Measurements from ENCODE around the gene SYNE2.
"Not testable (repeated sequence)": the region's sequence is repeated elsewhere in the genome, so short reads cannot be mapped to it uniquely, and the experiment has no call there.

The SYNE2 gene

DNA sequence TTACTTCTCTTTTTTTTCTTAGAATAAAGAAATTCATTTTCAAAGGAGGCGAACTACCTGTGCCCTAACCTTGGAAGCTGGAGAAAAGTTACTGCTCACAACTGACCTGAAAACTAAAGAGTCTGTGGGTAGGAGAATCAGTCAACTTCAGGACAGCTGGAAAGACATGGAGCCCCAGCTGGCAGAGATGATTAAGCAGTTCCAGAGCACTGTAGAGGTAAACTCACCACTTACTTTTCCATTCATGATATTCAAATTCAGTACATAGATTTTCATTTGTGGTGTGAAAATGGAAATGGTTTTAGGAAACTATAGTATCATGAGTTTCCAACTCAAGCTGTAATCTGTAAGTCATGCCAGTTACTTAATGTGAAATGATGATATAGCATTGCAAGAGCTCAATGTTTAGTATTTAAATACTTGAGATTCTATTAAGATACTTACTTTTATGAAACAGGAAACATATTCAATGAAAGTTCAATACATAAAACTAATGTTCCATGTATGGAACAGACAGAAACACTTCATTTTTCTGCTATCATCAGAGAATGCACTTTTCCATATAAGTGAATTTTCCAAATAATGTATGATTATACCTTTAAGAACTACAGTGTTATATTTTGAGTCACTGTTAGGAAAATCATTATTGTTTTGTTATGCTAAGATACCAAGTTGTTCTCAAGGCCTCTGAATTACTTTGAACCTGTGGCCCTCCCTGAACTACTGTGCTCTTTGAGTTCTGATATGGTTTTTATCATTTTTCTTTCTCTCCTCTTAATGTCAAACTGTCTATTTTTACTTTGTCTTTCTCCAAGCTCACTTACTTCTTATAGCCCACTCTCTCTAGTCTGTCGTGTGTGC is 322.3 kb downstream of the SYNE2 start:
- Histone ChIP-seq H3K4me1 (ENCODE audit: control insufficient read depth in 1 of 2, insufficient read depth in 2 of 2, low read length in 2 of 2) (no peaks in the 10 kb centered on the region), H3K36me3 (ENCODE audit: control insufficient read depth in 1 of 2, insufficient read depth in 2 of 2, low read length in 2 of 2) (peaks cover 16 to 56% of the 10 kb centered on the region in 2 donors), H3K27ac (ENCODE audit: low read depth, low read length) (no peak overlapping the region), H3K4me3 (ENCODE audit: low read depth in 1 of 2, low read length in 2 of 2) (no peak overlapping the region), H3K9ac (ENCODE audit: low read depth in 1 of 2, low read length in 2 of 2) (no peak overlapping the region), H3K27me3 (ENCODE audit: control insufficient read depth in 1 of 2, insufficient read depth in 2 of 2, low read length in 2 of 2) (no peaks in the 10 kb centered on the region), H3K9me3 (ENCODE audit: control insufficient read depth in 1 of 2, low read length in 2 of 2) (no peaks in the 10 kb centered on the region)

DNA sequence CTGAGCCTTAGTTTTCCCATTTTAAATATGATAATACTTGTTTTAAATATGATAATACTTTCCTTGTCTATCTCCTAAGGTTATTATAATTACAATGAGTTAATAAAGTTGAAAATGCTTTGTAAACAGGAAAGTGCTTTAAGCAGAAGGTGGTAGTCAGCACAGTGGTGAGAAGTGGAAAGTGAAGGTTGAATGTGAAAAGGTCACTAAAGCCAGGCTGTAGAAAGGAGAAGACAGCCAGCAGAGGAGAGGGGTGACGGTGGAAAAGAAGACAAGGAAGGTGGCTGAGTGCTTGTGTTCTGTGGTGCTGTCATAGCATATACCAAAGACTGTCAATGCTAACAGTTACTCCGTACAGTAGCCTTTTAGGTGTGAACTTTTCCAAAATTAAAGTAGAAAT is 323.5 kb downstream of the SYNE2 start:
- no peak overlapping the region for H3K27ac ChIP-seq (ENCODE audit: low read depth, low read length)
- H3K4me1 ChIP-seq (ENCODE audit: control insufficient read depth in 1 of 2, insufficient read depth in 2 of 2, low read length in 2 of 2), result no peaks in the 10 kb centered on the region
- H3K9ac ChIP-seq (ENCODE audit: low read depth in 1 of 2, low read length in 2 of 2), result no peak overlapping the region
- H3K36me3 ChIP-seq (ENCODE audit: control insufficient read depth in 1 of 2, insufficient read depth in 2 of 2, low read length in 2 of 2), result peaks cover 15 to 57% of the 10 kb centered on the region in 2 donors
- H3K4me3 ChIP-seq (ENCODE audit: low read depth in 1 of 2, low read length in 2 of 2), result no peak overlapping the region
- H3K9me3 ChIP-seq (ENCODE audit: control insufficient read depth in 1 of 2, low read length in 2 of 2), result no peaks in the 10 kb centered on the region
- H3K27me3 ChIP-seq (ENCODE audit: control insufficient read depth in 1 of 2, insufficient read depth in 2 of 2, low read length in 2 of 2), result no peaks in the 10 kb centered on the region

DNA sequence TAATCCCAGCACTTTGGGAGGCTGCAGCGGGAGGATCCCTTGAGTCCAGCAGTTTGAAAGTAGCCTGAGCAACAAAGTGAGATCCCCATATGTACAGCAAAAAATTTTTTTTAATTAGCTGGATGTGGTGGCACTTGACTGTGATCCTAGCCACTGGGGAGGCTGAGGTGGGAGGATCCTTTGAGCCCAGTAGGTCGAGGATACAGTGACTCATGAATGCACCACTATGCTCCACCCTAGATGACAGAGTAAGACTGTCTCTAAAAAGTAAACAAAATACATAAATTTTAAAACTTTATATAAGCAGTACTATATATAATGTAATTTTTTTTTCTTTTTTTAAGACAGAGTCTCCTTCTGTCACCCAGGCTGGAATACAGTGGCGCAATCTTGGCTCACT is 326.0 kb downstream of the SYNE2 start:
- H3K27me3 ChIP-seq (ENCODE audit: control insufficient read depth in 1 of 2, insufficient read depth in 2 of 2, low read length in 2 of 2), result no peaks in the 10 kb centered on the region
- no peak overlapping the region for H3K9ac ChIP-seq (ENCODE audit: low read depth in 1 of 2, low read length in 2 of 2)
- no peaks in the 10 kb centered on the region for H3K4me1 ChIP-seq (ENCODE audit: control insufficient read depth in 1 of 2, insufficient read depth in 2 of 2, low read length in 2 of 2)
- no peak overlapping the region for H3K4me3 ChIP-seq (ENCODE audit: low read depth in 1 of 2, low read length in 2 of 2)
- H3K9me3 ChIP-seq (ENCODE audit: control insufficient read depth in 1 of 2, low read length in 2 of 2), result no peaks in the 10 kb centered on the region
- H3K36me3 ChIP-seq (ENCODE audit: control insufficient read depth in 1 of 2, insufficient read depth in 2 of 2, low read length in 2 of 2), result peaks cover 17 to 41% of the 10 kb centered on the region in 2 donors
- H3K27ac ChIP-seq (ENCODE audit: low read depth, low read length), result no peak overlapping the region

DNA sequence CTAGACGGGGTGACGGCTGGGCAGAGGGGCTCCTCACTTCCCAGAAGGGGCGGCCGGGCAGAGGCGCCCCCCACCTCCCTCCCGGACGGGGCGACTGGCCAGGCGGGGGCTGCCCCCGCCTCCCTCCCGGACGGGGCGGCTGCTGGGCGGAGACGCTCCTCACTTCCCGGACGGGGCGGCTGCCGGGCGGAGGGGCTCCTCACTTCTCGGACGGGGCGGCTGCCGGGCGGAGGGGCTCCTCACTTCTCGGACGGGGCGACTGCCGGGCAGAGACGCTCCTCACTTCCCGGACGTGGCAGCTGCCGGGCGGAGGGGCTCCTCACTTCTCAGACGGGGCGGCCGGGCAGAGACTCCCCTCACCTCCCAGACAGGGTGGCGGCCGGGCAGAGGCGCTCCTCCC is 330.1 kb downstream of the SYNE2 start:
- not testable (repeated sequence) for H3K27me3 ChIP-seq (ENCODE audit: control insufficient read depth in 1 of 2, insufficient read depth in 2 of 2, low read length in 2 of 2); H3K4me3 ChIP-seq (ENCODE audit: low read depth in 1 of 2, low read length in 2 of 2); H3K9ac ChIP-seq (ENCODE audit: low read depth in 1 of 2, low read length in 2 of 2); H3K9me3 ChIP-seq (ENCODE audit: control insufficient read depth in 1 of 2, low read length in 2 of 2); H3K27ac ChIP-seq (ENCODE audit: low read depth, low read length); H3K4me1 ChIP-seq (ENCODE audit: control insufficient read depth in 1 of 2, insufficient read depth in 2 of 2, low read length in 2 of 2)
- H3K36me3 ChIP-seq (ENCODE audit: control insufficient read depth in 1 of 2, insufficient read depth in 2 of 2, low read length in 2 of 2), result peaks cover 21 to 43% of the 10 kb centered on the region in 2 donors

DNA sequence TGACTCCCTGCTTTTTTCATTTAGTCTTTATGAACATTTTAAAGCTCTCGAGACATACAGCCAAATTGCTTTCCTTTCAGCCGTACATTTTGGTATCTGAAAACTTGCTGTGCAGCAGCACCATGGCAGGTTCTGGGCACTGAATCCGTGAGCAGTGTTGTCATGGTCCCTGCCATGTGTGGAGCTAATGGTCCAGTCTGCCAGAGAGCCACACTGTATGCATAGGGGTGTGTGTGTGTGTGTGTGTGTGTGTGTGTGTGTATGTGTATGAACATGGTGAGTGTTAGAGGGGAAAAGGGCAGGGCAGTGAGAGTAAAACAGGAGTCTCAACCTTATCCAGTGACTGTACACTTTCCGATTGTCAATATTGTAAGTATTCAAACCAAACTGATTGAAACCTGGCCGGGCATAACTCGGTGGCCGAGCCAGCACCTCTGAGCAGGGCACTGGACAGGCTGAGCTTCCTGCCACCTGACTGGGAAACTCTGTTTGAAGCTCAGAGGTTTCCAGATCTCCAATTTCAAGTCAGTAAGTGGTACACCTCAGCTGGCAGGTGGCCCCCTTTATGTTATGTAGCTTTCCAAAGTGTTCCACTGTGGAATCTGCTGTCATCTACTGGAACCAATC is 331.4 kb downstream of the SYNE2 start:
- no peaks in the 10 kb centered on the region for H3K9me3 ChIP-seq (ENCODE audit: control insufficient read depth in 1 of 2, low read length in 2 of 2)
- H3K27me3 ChIP-seq (ENCODE audit: control insufficient read depth in 1 of 2, insufficient read depth in 2 of 2, low read length in 2 of 2), result no peaks in the 10 kb centered on the region
- H3K27ac ChIP-seq (ENCODE audit: low read depth, low read length), result no peak overlapping the region
- no peaks in the 10 kb centered on the region for H3K4me1 ChIP-seq (ENCODE audit: control insufficient read depth in 1 of 2, insufficient read depth in 2 of 2, low read length in 2 of 2)
- no peak overlapping the region for H3K4me3 ChIP-seq (ENCODE audit: low read depth in 1 of 2, low read length in 2 of 2)
- peaks cover 23 to 46% of the 10 kb centered on the region in 2 donors for H3K36me3 ChIP-seq (ENCODE audit: control insufficient read depth in 1 of 2, insufficient read depth in 2 of 2, low read length in 2 of 2)
- H3K9ac ChIP-seq (ENCODE audit: low read depth in 1 of 2, low read length in 2 of 2), result no peak overlapping the region

DNA sequence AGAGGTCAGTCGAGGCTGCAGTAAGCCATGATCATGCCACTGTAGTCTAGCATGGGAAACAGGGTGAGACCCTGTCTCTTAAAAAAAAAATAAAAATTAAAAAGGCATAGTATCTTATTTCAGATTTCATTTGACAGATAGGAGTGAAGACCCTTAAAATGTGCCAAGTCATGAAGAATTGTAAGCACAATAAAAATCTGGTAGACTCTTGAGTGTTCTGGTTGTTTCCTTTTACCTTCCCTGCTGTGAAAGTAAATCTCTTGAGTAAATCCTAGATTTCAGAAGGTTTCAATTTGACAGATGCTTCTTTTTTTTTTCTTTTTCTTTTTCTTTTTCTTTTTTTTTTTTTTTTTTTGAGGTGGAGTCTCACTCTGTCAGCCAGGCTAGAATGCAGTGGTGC is 332.4 kb downstream of the SYNE2 start:
- Histone ChIP-seq H3K36me3 (ENCODE audit: control insufficient read depth in 1 of 2, insufficient read depth in 2 of 2, low read length in 2 of 2) (peaks cover 23 to 55% of the 10 kb centered on the region in 2 donors), H3K27me3 (ENCODE audit: control insufficient read depth in 1 of 2, insufficient read depth in 2 of 2, low read length in 2 of 2) (no peaks in the 10 kb centered on the region)

DNA sequence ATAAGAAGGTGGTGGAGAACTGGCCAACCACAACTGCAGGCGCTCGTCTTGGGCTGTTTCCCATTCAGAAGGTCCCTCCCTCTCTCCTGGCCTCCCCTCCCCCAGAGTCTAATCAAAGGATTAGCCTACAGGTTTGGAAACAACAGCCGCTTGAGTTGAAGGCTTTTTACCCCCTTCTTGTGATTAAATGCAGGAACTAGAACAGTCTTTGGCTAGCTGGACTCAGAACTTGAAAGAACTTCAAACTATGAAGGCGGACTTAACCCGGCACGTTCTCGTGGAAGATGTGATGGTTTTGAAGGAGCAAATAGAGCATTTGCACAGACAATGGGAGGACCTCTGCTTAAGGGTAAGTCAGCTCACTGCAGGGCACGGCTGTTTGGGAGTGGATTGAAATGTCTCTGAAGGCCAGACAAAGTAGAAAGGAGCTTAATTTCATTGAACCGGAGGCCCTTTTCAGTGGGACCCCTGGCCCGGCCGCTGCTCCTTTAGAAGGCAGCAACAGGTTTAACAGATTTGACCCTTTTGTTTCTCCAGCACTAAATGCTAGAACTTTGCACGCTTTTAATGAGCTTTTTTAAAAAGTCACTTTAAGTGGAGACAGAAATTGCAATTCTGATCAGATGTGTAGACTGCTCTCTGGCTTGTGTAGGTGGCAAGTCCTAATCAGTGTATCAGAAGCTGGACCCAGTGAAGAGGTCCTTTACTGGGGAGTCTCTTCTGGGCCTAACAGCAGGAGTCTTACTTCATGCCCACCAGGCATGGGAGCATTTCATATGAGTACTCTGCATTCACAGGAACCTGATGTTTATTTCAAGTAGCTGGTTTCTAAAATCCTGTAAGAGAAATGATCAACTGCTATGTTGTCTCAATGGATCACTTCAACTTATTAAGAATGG is 333.7 kb downstream of the SYNE2 start:
- peaks cover 23 to 57% of the 10 kb centered on the region in 2 donors for H3K36me3 ChIP-seq (ENCODE audit: control insufficient read depth in 1 of 2, insufficient read depth in 2 of 2, low read length in 2 of 2)
- H3K27ac ChIP-seq (ENCODE audit: low read depth, low read length), result no peak overlapping the region
- no peak overlapping the region for H3K4me3 ChIP-seq (ENCODE audit: low read depth in 1 of 2, low read length in 2 of 2)
- no peak overlapping the region for H3K9ac ChIP-seq (ENCODE audit: low read depth in 1 of 2, low read length in 2 of 2)
- no peaks in the 10 kb centered on the region for H3K9me3 ChIP-seq (ENCODE audit: control insufficient read depth in 1 of 2, low read length in 2 of 2)
- no peaks in the 10 kb centered on the region for H3K4me1 ChIP-seq (ENCODE audit: control insufficient read depth in 1 of 2, insufficient read depth in 2 of 2, low read length in 2 of 2)
- H3K27me3 ChIP-seq (ENCODE audit: control insufficient read depth in 1 of 2, insufficient read depth in 2 of 2, low read length in 2 of 2), result no peaks in the 10 kb centered on the region

More for the DNA sequence above, 332.4 kb downstream of the SYNE2 start:
- Histone ChIP-seq H3K9ac (ENCODE audit: low read depth in 1 of 2, low read length in 2 of 2) (no peak overlapping the region), H3K27ac (ENCODE audit: low read depth, low read length) (no peak overlapping the region), H3K9me3 (ENCODE audit: control insufficient read depth in 1 of 2, low read length in 2 of 2) (no peaks in the 10 kb centered on the region), H3K4me1 (ENCODE audit: control insufficient read depth in 1 of 2, insufficient read depth in 2 of 2, low read length in 2 of 2) (no peaks in the 10 kb centered on the region), H3K4me3 (ENCODE audit: low read depth in 1 of 2, low read length in 2 of 2) (no peak overlapping the region)

DNA sequence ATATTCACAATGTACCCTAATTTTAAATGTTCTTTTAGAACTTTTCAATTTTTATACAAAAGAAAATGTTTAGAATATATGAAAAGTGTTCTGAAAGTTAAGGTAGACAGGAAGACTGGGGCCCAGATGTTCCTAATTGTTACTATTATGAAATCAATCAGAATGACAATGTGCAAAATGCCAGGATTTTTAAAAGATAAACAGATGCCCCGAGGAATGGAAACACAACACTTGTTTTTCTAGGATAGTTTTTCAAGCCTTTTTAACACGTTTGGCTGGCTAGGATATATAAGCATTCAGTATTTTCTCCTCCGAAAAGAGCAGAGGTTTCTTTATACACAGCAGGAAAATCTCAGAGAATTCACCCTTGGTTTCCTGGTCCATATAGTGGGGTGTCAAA is 334.5 kb downstream of the SYNE2 start:
- Histone ChIP-seq H3K9ac (ENCODE audit: low read depth in 1 of 2, low read length in 2 of 2) (no peak overlapping the region), H3K9me3 (ENCODE audit: control insufficient read depth in 1 of 2, low read length in 2 of 2) (no peaks in the 10 kb centered on the region), H3K27ac (ENCODE audit: low read depth, low read length) (no peak overlapping the region), H3K27me3 (ENCODE audit: control insufficient read depth in 1 of 2, insufficient read depth in 2 of 2, low read length in 2 of 2) (no peaks in the 10 kb centered on the region), H3K4me3 (ENCODE audit: low read depth in 1 of 2, low read length in 2 of 2) (no peak overlapping the region), H3K36me3 (ENCODE audit: control insufficient read depth in 1 of 2, insufficient read depth in 2 of 2, low read length in 2 of 2) (peaks cover 22 to 63% of the 10 kb centered on the region in 2 donors), H3K4me1 (ENCODE audit: control insufficient read depth in 1 of 2, insufficient read depth in 2 of 2, low read length in 2 of 2) (no peaks in the 10 kb centered on the region)

DNA sequence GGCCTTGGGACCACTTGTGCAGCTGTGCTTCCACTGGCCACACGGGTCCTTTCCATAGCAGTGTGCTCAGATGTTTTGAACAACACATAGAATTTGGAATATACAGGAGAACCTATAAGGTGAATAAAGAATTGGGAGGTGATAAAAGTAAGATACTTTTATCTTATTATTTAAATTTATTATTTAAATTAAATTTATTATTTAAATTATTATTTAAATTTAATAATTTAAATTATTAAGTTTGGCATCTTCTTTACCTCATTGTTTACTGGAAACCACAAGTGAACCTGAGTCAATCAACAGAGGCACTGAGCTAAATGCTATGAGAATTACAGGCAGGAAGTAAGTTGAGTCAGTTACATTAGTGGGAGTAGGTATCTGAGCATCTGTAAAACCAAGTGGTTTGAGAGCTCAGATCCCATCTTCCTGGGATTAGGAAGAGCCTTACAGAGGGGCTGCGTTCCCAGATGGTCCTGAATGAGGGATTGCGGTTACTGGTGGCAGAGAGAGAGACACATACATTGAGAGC is 338.2 kb downstream of the SYNE2 start:
- peaks cover 14 to 68% of the 10 kb centered on the region in 2 donors for H3K36me3 ChIP-seq (ENCODE audit: control insufficient read depth in 1 of 2, insufficient read depth in 2 of 2, low read length in 2 of 2)
- peaks cover 4 to 6% of the 10 kb centered on the region in 2 donors for H3K4me1 ChIP-seq (ENCODE audit: control insufficient read depth in 1 of 2, insufficient read depth in 2 of 2, low read length in 2 of 2)
- no peak overlapping the region for H3K27ac ChIP-seq (ENCODE audit: low read depth, low read length)
- no peak overlapping the region for H3K4me3 ChIP-seq (ENCODE audit: low read depth in 1 of 2, low read length in 2 of 2)
- no peaks in the 10 kb centered on the region for H3K27me3 ChIP-seq (ENCODE audit: control insufficient read depth in 1 of 2, insufficient read depth in 2 of 2, low read length in 2 of 2)
- H3K9me3 ChIP-seq (ENCODE audit: control insufficient read depth in 1 of 2, low read length in 2 of 2), result no peaks in the 10 kb centered on the region
- H3K9ac ChIP-seq (ENCODE audit: low read depth in 1 of 2, low read length in 2 of 2), result no peak overlapping the region
